ENCODE data around the gene FRMD1.

The FRMD1 gene

GRCh38 chr6:168053957-168054471 is 25.0 kb downstream of the FRMD1 start:
- no peak for DNase-seq

- no peak for DNase-seq
These were observed 25.7 kb downstream of the FRMD1 start for GRCh38 chr6:168053086-168053956.

- no peak for DNase-seq
These were observed 26.6 kb downstream of the FRMD1 start for GRCh38 chr6:168052291-168052891.

GRCh38 chr6:168051648-168052047 is 27.4 kb downstream of the FRMD1 start:
- DNase-seq: no peak

- DNase-seq: no peak
These were observed 28.0 kb downstream of the FRMD1 start for GRCh38 chr6:168050881-168051586.

- no peak for DNase-seq
These were observed 28.7 kb downstream of the FRMD1 start for GRCh38 chr6:168050225-168050880.

GRCh38 chr6:168049706-168050224 is 29.2 kb downstream of the FRMD1 start:
- DNase-seq: no peak

GRCh38 chr6:168049277-168049676 is 29.7 kb downstream of the FRMD1 start:
- no peak for DNase-seq

GRCh38 chr6:168048724-168049025 is 30.3 kb downstream of the FRMD1 start:
- DNase-seq: no peak

GRCh38 chr6:168047841-168048723 is 30.9 kb downstream of the FRMD1 start:
- no peak for DNase-seq

- no peak for DNase-seq
These were observed 32.3 kb downstream of the FRMD1 start for GRCh38 chr6:168046696-168047095.

- DNase-seq: no peak
These were observed 33.0 kb downstream of the FRMD1 start for GRCh38 chr6:168045706-168046620.

- DNase-seq: no peak
These were observed 33.8 kb downstream of the FRMD1 start for GRCh38 chr6:168045141-168045691.

- no peak for DNase-seq
These were observed 34.4 kb downstream of the FRMD1 start for GRCh38 chr6:168044521-168045130.

GRCh38 chr6:168043848-168044415 is 35.1 kb downstream of the FRMD1 start:
- DNase-seq: no peak

GRCh38 chr6:168043193-168043847 is 35.7 kb downstream of the FRMD1 start:
- no peak for DNase-seq

GRCh38 chr6:168042426-168043192 is 36.4 kb downstream of the FRMD1 start:
- no peak for DNase-seq

GRCh38 chr6:168041928-168042327 is 37.1 kb downstream of the FRMD1 start:
- no peak for DNase-seq
